ENCODE data around the gene BCORL1. TPM values are rescaled to one million over a fixed set of nuclear protein-coding genes. Genes with fewer than 3 reads are reported as not detected.

The BCORL1 gene
- total and polyA plus RNA-seq, 2 donors (not counting 3 experiments of a cell fraction or from before 2014, with no cell fraction given): 1.8 to 13.1 TPM

DNA sequence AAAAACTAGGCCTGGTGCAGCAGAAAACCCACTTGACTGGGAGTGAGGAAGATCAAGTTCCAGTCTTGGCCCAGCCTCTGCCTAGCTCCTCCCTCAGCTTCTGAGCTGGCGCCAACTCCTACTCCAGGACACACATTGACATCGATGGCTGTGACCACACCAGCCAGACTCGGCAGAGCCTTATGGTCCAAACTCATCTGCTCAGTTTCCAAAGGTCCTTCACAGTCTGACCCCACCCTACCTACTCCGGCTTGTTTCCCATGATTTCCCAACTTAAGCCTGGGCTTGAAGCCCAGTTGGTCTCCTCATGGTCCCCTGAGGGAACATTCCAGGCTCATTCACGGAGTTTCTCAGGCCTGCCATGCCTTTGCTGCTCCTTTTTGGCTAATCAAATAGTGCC, 117.7 kb downstream of the BCORL1 start:
- no peaks in the 10 kb centered on the region for H3K27me3 ChIP-seq (ENCODE audit: control insufficient read depth in 2 of 2, insufficient read depth in 2 of 2, low read length in 2 of 2)
- BruUV-seq (replicated peaks): no TSS peak
- no peaks in the 10 kb centered on the region for H4K20me1 ChIP-seq (replicated peaks; ENCODE audit: control insufficient read depth, extremely low read depth, insufficient read depth, low read length)
- no peak for DNase-seq (ENCODE audit: low read depth, low spot score)
- H3K4me1 ChIP-seq (ENCODE audit: control insufficient read depth, extremely low read depth, insufficient read depth, low read length): peaks cover 21% of the 10 kb centered on the region
- dilution Hi-C loops (cut with MboI; ENCODE audit: extremely low pct_ligation_motif_present, low sequenced_read_pairs) (no loop called here), intact Hi-C loops (cut with micrococcal nuclease) (no loop called here)
- FAIRE-seq: no peak
- no peaks in the 10 kb centered on the region for H3K9me3 ChIP-seq (replicated peaks; ENCODE audit: control insufficient read depth, insufficient read depth, low read length)
- H3K9me1 ChIP-seq (replicated peaks; ENCODE audit: control insufficient read depth, extremely low read depth, insufficient read depth, low read length): no peaks in the 10 kb centered on the region
- no peak for TF ChIP-seq FOS (IDR thresholded peaks at IDR 0.05; ENCODE audit: borderline replicate concordance, insufficient read depth, low read length)
- no peak for TF ChIP-seq POLR2AphosphoS5 (IDR thresholded peaks at IDR 0.05; ENCODE audit: insufficient read depth, low read depth, low read length)
- no peak for TF ChIP-seq MYC (IDR thresholded peaks at IDR 0.05; ENCODE audit: low read depth, low read length)
- no peak for TF ChIP-seq GATA2 (IDR thresholded peaks at IDR 0.05; ENCODE audit: insufficient read depth, insufficient read length, low read depth, low read length)
- no peak for TF ChIP-seq JUN (IDR thresholded peaks at IDR 0.05; ENCODE audit: borderline replicate concordance, insufficient read depth, insufficient read length, low read depth)
- TF ChIP-seq, protein P1, sequence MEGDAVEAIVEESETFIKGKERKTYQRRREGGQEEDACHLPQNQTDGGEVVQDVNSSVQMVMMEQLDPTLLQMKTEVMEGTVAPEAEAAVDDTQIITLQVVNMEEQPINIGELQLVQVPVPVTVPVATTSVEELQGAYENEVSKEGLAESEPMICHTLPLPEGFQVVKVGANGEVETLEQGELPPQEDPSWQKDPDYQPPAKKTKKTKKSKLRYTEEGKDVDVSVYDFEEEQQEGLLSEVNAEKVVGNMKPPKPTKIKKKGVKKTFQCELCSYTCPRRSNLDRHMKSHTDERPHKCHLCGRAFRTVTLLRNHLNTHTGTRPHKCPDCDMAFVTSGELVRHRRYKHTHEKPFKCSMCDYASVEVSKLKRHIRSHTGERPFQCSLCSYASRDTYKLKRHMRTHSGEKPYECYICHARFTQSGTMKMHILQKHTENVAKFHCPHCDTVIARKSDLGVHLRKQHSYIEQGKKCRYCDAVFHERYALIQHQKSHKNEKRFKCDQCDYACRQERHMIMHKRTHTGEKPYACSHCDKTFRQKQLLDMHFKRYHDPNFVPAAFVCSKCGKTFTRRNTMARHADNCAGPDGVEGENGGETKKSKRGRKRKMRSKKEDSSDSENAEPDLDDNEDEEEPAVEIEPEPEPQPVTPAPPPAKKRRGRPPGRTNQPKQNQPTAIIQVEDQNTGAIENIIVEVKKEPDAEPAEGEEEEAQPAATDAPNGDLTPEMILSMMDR (IDR thresholded peaks at IDR 0.05; ENCODE audit: extremely low read depth in 1 of 2, insufficient read depth in 1 of 2, low read depth in 1 of 2, low read length in 2 of 2): no peak
- H2AFZ ChIP-seq (ENCODE audit: low read depth, low read length): no peak overlapping the region
- H3K27ac ChIP-seq (ENCODE audit: insufficient read depth, low read depth, low read length): no peak overlapping the region
- H3K9ac ChIP-seq (replicated peaks; ENCODE audit: extremely low read depth, insufficient read depth, low read length): no peak overlapping the region
- H3K4me3 ChIP-seq (replicated peaks in 1 of 3; ENCODE audit: insufficient read depth in 1 of 3, low read depth in 1 of 3, low read length in 3 of 3): no peak overlapping the region
- ChIA-PET POLR2A (no interaction called here), CTCF (no interaction called here)
- no peak overlapping the region for H3K4me2 ChIP-seq (ENCODE audit: insufficient read depth, low read length)
- H3K36me3 ChIP-seq (ENCODE audit: control insufficient read depth in 2 of 2, extremely low read depth in 1 of 2, insufficient read depth in 2 of 2, low read length in 2 of 2): no peaks in the 10 kb centered on the region
- peaks cover 74% of the 10 kb centered on the region for H3K79me2 ChIP-seq (ENCODE audit: control insufficient read depth, insufficient read depth, low read length)

DNA sequence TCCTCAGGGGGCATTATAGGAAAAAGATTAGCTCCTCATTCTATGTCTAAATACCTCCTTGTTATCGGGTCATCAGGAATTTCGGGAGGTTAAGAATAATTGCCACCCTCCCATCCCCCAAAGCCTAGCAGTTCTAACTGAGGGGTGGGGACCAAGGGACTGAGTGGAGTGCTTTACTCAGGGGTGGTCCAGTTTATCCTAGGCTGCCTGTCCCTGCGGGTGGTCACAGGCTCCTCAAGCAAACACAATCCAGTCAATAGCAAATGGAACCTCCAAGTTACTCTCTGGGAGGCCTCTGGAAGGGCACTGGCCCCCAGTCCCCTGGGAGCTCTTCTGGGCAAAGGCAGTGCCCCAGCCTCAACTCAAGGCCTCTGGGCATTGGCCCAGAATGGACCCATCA, 121.2 kb downstream of the BCORL1 start:
- H3K27ac ChIP-seq (ENCODE audit: insufficient read depth, low read depth, low read length): no peak overlapping the region
- POLR2A ChIA-PET: no interaction called here
- no peaks in the 10 kb centered on the region for H3K9me1 ChIP-seq (replicated peaks; ENCODE audit: control insufficient read depth, extremely low read depth, insufficient read depth, low read length)
- no peak overlapping the region for H3K4me3 ChIP-seq (replicated peaks in 1 of 3; ENCODE audit: insufficient read depth in 1 of 3, low read depth in 1 of 3, low read length in 3 of 3)
- no peaks in the 10 kb centered on the region for H4K20me1 ChIP-seq (replicated peaks; ENCODE audit: control insufficient read depth, extremely low read depth, insufficient read depth, low read length)
- DNase-seq (ENCODE audit: low read depth, low spot score) (no peak), FAIRE-seq (no peak)
- no peak overlapping the region for H2AFZ ChIP-seq (ENCODE audit: low read depth, low read length)
- TF ChIP-seq EZH2 (IDR thresholded peaks at IDR 0.05; ENCODE audit: borderline replicate concordance, low read depth, low read length, severe bottlenecking): no peak
- TF ChIP-seq, protein P2, sequence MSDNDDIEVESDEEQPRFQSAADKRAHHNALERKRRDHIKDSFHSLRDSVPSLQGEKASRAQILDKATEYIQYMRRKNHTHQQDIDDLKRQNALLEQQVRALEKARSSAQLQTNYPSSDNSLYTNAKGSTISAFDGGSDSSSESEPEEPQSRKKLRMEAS (IDR thresholded peaks at IDR 0.05; ENCODE audit: insufficient read depth, insufficient read length): no peak
- TF ChIP-seq, protein P1 (IDR thresholded peaks at IDR 0.05; ENCODE audit: extremely low read depth in 1 of 2, insufficient read depth in 1 of 2, low read depth in 1 of 2, low read length in 2 of 2): no peak
- no peak for TF ChIP-seq POLR2A (IDR thresholded peaks at IDR 0.05; ENCODE audit: low read depth, low read length)
- no peak for TF ChIP-seq FOS (IDR thresholded peaks at IDR 0.05; ENCODE audit: borderline replicate concordance, insufficient read depth, low read length)
- no peak for TF ChIP-seq GATA2 (IDR thresholded peaks at IDR 0.05; ENCODE audit: insufficient read depth, insufficient read length, low read depth, low read length)
- no peak for TF ChIP-seq POLR2AphosphoS5 (IDR thresholded peaks at IDR 0.05; ENCODE audit: insufficient read depth, low read depth, low read length)
- no peak for TF ChIP-seq JUN (IDR thresholded peaks at IDR 0.05; ENCODE audit: borderline replicate concordance, insufficient read depth, insufficient read length, low read depth)
- TF ChIP-seq MYC (IDR thresholded peaks at IDR 0.05; ENCODE audit: low read depth, low read length): no peak
- intact Hi-C loops (cut with micrococcal nuclease): no loop called here
- BruUV-seq (replicated peaks): no TSS peak
- H3K4me1 ChIP-seq (ENCODE audit: control insufficient read depth, extremely low read depth, insufficient read depth, low read length): peaks cover 25% of the 10 kb centered on the region
- dilution Hi-C loops (cut with MboI; ENCODE audit: extremely low pct_ligation_motif_present, low sequenced_read_pairs): no loop called here
- H3K27me3 ChIP-seq (ENCODE audit: control insufficient read depth in 2 of 2, insufficient read depth in 2 of 2, low read length in 2 of 2): no peaks in the 10 kb centered on the region
- no peak overlapping the region for H3K9ac ChIP-seq (replicated peaks; ENCODE audit: extremely low read depth, insufficient read depth, low read length)
- peaks cover 85% of the 10 kb centered on the region for H3K79me2 ChIP-seq (ENCODE audit: control insufficient read depth, insufficient read depth, low read length)
- H3K9me3 ChIP-seq (replicated peaks; ENCODE audit: control insufficient read depth, insufficient read depth, low read length): no peaks in the 10 kb centered on the region
- CTCF ChIA-PET: interaction anchor here (1.8 kb wide), 1 partner anchor 18 kb away, joined by 5 read pairs; no protein-coding TSS in a partner anchor
- H3K36me3 ChIP-seq (ENCODE audit: control insufficient read depth in 2 of 2, extremely low read depth in 1 of 2, insufficient read depth in 2 of 2, low read length in 2 of 2): no peaks in the 10 kb centered on the region
- H3K4me2 ChIP-seq (ENCODE audit: insufficient read depth, low read length): no peak overlapping the region

All from endothelial cell of umbilical vein (primary cell).